Measurements from ENCODE around the gene ARSB.

The ARSB gene

DNA sequence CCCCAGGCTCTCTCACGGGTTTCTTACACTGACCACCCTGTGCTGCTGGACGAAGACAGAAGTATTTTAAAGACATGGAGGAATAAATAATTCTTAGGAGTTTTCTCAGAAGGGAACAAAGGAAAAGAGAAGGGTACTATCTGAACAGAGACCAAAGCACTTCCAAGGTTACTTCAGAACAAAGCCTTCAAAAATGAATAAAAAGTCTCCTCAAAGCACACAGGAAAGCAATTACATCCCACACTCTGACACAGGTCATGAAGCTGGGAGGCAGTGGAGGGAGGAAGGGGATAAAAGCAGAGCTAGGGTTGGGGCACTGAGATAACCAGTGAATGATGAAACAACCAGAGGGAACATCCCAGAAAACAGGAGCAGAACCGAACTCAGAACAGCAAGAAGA is 151.8 kb downstream of the ARSB start:
- no peaks in the 10 kb centered on the region for H3K9me2 ChIP-seq (replicated peaks; ENCODE audit: low read depth, low read length)
- H3K4me2 ChIP-seq (ENCODE audit: low read depth, low read length, poor library complexity, severe bottlenecking): no peak overlapping the region
- no peaks in the 10 kb centered on the region for H3K9me3 ChIP-seq (ENCODE audit: insufficient read depth, low read depth, low read length)
- no peak overlapping the region for H2AFZ ChIP-seq (ENCODE audit: low read length)
- H3K4me1 ChIP-seq (ENCODE audit: insufficient read depth, low read length, poor library complexity, severe bottlenecking): no peaks in the 10 kb centered on the region
- no peak overlapping the region for H3K4me3 ChIP-seq (ENCODE audit: low read length, poor library complexity, severe bottlenecking)
- TF ChIP-seq CTCF (conservative IDR thresholded peaks at IDR 0.05; ENCODE audit: low read length) (no peak), EZH2phosphoT487 (IDR thresholded peaks at IDR 0.05; ENCODE audit: borderline replicate concordance) (no peak)
- H3F3A ChIP-seq (ENCODE audit: low read depth): no peaks in the 10 kb centered on the region
- no peaks in the 10 kb centered on the region for H3K36me3 ChIP-seq (ENCODE audit: insufficient read depth, low read length)
- H3K79me2 ChIP-seq (ENCODE audit: insufficient read depth, low read length): no peaks in the 10 kb centered on the region
- H3K27me3 ChIP-seq (ENCODE audit: insufficient read depth, low read length, poor library complexity, severe bottlenecking): no peaks in the 10 kb centered on the region
- no peaks in the 10 kb centered on the region for H4K20me1 ChIP-seq (ENCODE audit: insufficient read depth, low read length, poor library complexity, severe bottlenecking)
- no peak overlapping the region for H3K9ac ChIP-seq (ENCODE audit: low read depth, low read length, poor library complexity, severe bottlenecking)

DNA sequence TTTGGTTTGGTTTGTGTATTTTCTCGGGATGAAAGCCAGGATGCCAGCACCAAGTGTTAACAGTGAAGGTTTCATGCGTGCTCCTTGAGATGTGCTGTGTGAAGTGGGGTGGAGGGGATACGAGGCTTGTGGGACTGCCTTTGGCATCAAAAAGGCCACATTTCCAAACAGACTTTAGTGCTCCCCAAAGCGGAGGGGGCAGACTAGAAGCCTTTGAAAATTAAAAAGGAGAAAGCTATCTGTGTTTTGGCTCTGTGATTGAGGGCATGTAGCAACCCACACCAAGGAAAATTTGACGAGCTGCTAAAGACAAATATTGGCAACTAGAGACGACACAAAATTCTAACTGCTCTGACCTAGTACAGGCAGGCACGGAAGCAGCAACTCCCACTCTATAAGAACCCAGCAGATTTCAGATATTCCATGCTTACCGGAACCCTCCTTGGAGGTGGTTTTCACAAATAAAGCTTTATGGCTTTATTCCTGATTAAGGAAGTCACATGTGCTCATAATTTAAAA is 154.5 kb downstream of the ARSB start:
- Histone ChIP-seq H3K36me3 (ENCODE audit: insufficient read depth, low read length) (no peaks in the 10 kb centered on the region), H2AFZ (ENCODE audit: low read length) (no peak overlapping the region), H3K9me3 (ENCODE audit: insufficient read depth, low read depth, low read length) (no peaks in the 10 kb centered on the region)

DNA sequence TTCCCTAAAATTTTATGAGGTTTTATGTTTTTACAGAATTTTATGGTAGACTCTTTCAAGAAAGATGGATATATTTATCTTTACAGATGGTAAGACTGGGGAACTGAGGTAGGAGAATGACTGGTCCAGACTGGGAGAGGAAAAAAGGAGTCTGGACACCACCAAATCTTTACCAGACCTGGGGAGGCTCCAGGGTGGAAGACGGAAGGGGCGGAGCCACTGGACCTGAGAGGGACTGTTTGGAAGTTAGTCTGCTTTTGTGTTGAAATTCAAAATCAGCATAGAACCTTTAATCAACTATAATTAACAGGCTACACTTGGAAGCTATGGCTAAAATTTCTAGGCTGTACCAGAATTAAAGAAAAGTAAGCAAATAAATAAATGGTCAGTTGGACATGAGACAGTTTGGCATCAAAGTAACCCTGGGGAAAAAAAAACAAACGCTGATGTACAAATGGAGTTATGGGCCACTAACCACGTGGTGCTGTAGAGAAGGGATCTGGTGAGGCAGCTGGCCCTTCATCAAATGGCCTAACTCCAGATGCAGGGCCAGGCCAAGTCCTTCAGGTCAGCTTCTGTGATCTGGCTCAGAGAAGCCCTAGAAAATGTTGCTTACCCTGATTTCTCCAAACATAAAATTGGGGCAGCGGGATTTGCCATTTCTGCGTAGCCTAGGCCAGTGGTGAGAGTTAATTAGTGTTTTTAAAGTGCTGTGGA is 155.1 kb downstream of the ARSB start:
- no peaks in the 10 kb centered on the region for H3K4me1 ChIP-seq (ENCODE audit: insufficient read depth, low read length, poor library complexity, severe bottlenecking)
- no peak for TF ChIP-seq CTCF (conservative IDR thresholded peaks at IDR 0.05; ENCODE audit: low read length)
- no peak for TF ChIP-seq EZH2phosphoT487 (IDR thresholded peaks at IDR 0.05; ENCODE audit: borderline replicate concordance)
- no peaks in the 10 kb centered on the region for H3K27me3 ChIP-seq (ENCODE audit: insufficient read depth, low read length, poor library complexity, severe bottlenecking)
- no peaks in the 10 kb centered on the region for H3F3A ChIP-seq (ENCODE audit: low read depth)
- H3K9ac ChIP-seq (ENCODE audit: low read depth, low read length, poor library complexity, severe bottlenecking): no peak overlapping the region
- no peaks in the 10 kb centered on the region for H3K36me3 ChIP-seq (ENCODE audit: insufficient read depth, low read length)
- no peak overlapping the region for H3K4me2 ChIP-seq (ENCODE audit: low read depth, low read length, poor library complexity, severe bottlenecking)
- H3K9me3 ChIP-seq (ENCODE audit: insufficient read depth, low read depth, low read length): no peaks in the 10 kb centered on the region
- H2AFZ ChIP-seq (ENCODE audit: low read length): no peak overlapping the region
- H3K9me2 ChIP-seq (replicated peaks; ENCODE audit: low read depth, low read length): no peaks in the 10 kb centered on the region
- H3K79me2 ChIP-seq (ENCODE audit: insufficient read depth, low read length): no peaks in the 10 kb centered on the region
- no peak overlapping the region for H3K4me3 ChIP-seq (ENCODE audit: low read length, poor library complexity, severe bottlenecking)
- no peaks in the 10 kb centered on the region for H4K20me1 ChIP-seq (ENCODE audit: insufficient read depth, low read length, poor library complexity, severe bottlenecking)

More for the DNA sequence above, 154.5 kb downstream of the ARSB start:
- no peaks in the 10 kb centered on the region for H3K79me2 ChIP-seq (ENCODE audit: insufficient read depth, low read length)
- no peaks in the 10 kb centered on the region for H3K4me1 ChIP-seq (ENCODE audit: insufficient read depth, low read length, poor library complexity, severe bottlenecking)
- no peaks in the 10 kb centered on the region for H3F3A ChIP-seq (ENCODE audit: low read depth)
- no peaks in the 10 kb centered on the region for H4K20me1 ChIP-seq (ENCODE audit: insufficient read depth, low read length, poor library complexity, severe bottlenecking)
- H3K27me3 ChIP-seq (ENCODE audit: insufficient read depth, low read length, poor library complexity, severe bottlenecking): no peaks in the 10 kb centered on the region
- H3K4me3 ChIP-seq (ENCODE audit: low read length, poor library complexity, severe bottlenecking): no peak overlapping the region
- TF ChIP-seq EZH2phosphoT487 (IDR thresholded peaks at IDR 0.05; ENCODE audit: borderline replicate concordance) (no peak), CTCF (conservative IDR thresholded peaks at IDR 0.05; ENCODE audit: low read length) (no peak)
- H3K9me2 ChIP-seq (replicated peaks; ENCODE audit: low read depth, low read length): no peaks in the 10 kb centered on the region
- H3K4me2 ChIP-seq (ENCODE audit: low read depth, low read length, poor library complexity, severe bottlenecking): no peak overlapping the region
- no peak overlapping the region for H3K9ac ChIP-seq (ENCODE audit: low read depth, low read length, poor library complexity, severe bottlenecking)
